T-helper 9 cell (primary cell): ENCODE data around the gene UBE2J2.

Experiments used
- DNase-seq: peaks from one replicate; pipeline ENCODE4 v3.0.0-alpha.2; 2020

UBE2J2 gene

DNA sequence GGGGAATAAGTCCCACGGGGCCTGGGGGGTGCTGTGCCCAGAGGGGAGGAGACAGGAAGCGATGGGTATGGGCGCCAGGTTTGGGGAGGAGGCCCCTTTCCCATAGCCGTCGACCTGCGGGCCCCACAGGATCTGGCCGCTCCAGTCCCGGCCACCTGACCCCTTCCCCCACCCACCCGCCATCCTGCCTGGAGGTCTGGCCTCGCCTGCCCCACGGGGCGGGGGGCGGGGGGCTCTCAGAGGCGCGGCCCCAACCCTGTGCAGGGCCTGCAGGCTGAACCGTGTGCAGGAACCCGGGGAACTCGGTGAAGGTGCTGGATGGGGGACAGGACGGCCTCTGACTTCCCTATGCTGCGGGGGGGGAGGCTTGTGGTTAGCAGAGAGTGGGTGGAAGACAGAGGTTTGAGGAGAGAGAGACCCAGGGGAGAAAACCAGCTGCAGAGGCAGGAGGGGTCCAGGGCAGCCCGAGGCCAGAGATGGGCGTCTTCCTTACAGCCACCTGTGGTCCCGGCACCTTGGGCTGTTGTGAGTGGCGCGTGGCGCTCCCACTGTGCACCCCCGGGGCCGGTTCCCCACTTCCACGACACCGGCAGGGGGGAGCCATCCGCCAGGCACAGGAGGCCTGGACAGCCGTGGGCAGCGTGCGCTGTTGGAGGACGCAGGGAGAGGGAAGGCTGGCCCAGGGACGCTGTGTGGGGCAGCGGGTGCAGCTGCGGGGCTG, 64.8 kb downstream of the UBE2J2 start:
- DNase-seq: no peak

GRCh38 chr1:1207571-1207892, 66.1 kb downstream of the UBE2J2 start:
- DNase-seq: no peak

DNA sequence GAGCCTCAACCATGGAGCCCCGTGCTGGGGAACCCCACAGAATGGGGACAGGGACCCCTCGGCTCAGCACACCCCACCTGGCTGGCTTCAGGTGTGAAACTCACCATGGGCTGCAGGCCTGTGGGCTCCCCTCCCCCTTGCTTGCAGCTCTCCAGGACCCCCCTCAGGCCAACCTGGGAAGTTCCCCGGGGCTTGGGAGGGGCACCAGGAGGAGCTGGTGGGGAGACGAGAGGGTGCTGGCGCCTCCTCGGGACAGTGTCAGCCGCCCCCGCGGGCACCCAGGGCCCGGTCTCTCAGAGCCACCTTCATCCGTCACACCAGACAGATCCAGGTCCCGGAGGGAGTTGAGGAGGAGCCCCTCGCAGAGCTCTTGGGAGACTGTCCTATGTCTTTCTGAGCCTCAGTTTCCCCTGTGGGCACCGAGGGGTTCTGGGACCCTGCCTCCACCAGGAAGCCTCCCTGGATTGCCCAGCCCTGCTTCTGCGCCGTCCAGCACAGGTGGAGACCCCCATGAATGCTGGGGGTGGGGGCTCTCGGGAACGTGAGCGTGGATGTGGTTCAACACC, 66.6 kb downstream of the UBE2J2 start:
- DNase-seq: no peak

- DNase-seq: no peak
Observed at GRCh38 chr1:1206376-1206965, 67.2 kb downstream of the UBE2J2 start, which contains the start of gene TNFRSF18. TNFRSF18 (minus strand) TSS chr1:1206592; CDS start chr1:1206571, 21 bp downstream.

DNA sequence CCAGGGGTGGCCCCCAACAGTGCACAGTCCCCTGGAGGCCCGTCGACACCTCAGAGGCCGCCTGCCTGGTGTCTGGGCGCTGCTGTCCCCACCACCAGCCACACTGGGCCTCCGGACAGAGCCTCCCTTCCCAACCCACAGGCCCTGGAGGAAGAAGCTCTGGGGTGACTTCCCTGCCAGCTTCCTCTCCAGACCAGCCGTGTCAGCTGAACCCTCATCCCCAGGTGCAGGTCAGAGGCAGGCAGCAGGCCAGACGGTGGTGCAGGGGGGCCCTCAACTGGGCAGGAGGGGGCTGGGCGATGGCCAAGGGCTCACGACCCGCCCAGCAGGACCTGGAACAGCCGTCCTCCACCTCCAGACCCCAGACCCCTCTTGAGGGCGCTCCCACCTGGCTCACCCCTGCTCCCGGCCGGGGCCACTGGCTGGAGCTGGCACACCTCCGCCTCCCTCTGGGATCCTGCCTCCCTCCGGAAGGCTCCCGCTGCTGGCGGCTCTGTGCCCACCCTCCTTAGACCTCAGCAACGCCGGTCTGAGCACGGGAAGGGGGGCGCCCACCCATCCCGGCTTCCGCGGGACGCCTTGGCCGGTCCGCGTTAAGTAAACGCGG, 67.8 kb downstream of the UBE2J2 start:
- no peak for DNase-seq

DNA sequence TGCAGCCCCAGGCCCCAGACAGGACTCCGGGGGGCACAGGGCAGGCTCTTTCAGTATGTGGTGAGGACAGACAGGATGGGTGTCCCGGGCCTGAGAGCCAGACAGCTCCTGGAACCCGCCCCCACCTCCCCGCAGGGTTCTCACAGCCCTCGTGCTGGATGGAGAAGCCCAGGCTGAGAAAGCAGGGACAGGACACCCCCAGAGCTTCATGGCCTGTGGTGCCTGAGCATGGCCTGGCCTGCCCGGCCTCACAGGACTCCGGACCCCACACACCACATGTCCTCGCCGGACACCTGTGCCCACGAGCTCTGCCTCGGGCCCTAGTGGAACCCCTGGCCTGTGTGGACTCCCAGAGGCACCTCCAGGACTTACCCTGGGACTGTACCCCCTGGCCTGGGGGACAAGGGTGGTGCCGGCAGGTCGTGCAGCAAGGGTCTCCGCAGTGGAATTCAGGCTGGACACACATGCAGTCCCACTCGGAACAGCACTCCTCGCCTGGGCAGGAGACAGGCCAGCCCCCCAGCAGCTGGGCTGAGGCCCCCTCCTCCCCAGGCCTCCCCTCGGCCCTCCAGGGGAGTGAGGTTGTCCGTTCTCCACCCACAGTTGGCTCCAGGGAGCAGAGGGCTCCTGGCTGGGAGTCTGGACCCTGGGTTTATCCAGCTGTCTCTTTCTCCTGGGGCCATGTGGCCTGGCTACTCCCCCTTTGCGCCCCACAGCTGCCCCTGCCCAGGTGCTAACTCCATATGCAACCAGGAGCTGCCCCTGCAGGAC, 68.5 kb downstream of the UBE2J2 start:
- DNase-seq: no peak

DNA sequence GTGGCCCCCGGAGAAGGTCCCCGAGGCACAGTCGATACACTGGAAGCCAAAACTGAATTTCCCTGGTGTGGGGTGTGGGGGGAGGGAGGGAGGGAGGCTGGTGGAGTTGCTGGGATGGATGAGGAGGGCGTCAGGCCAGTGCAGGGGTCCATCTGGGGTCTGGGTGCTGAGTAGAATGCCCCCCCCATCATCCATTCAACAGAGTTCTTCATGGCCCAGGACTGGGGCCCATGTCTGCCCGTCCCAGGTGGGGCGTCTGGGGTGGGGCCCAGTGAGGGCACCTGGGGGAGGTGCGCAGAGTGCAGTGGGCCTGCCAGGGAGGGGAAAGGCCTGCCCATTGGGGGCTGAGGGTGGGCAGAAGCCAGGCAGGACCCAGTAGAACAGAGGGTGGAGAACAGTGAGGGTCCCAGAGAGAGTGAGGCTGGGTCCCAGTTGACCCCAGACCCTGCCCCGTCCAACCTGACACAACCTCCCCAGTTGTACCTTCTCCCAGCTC, 69.2 kb downstream of the UBE2J2 start:
- no peak for DNase-seq
